Upper lobe of left lung (tissue), 6 donors: ENCODE data around the gene TMEM91. TPM values are rescaled to one million over a fixed set of nuclear protein-coding genes. Genes with fewer than 3 reads are reported as not detected.

ENCODE experiments used
- ATAC-seq, 2 donors: fragments of 200-7000 bp; cut with Tn5 transposase; one replicate each; pipeline ENCODE4 v1.9.1; 2022; ENCODE audit warnings: mild to moderate bottlenecking in 2 of 2, moderate library complexity in 2 of 2; ENCODE audit not compliant: low FRiP score in 2 of 2
- DNase-seq, 2 donors: peaks; one replicate each; pipeline ENCODE4 v3.0.0-alpha.2; 2019 to 2020
- H3K27ac ChIP-seq, 4 donors: fragments of 200-600 bp; sonication (generic); one replicate each; pipeline ENCODE4 v1.5.1; 2016 to 2019
- H3K27me3 ChIP-seq, 4 donors: fragments of 200-600 bp; sonication (generic); one replicate each; pipeline ENCODE4 v1.5.1; 2017 to 2019
- H3K36me3 ChIP-seq, 4 donors: fragments of 200-600 bp; sonication (generic); one replicate each; pipeline ENCODE4 v1.5.1; 2016 to 2019
- H3K4me1 ChIP-seq, 4 donors: fragments of 200-600 bp; sonication (generic); one replicate each; pipeline ENCODE4 v1.5.1; 2018 to 2019
- H3K4me3 ChIP-seq, 4 donors: fragments of 200-600 bp; sonication (generic); one replicate each; pipeline ENCODE4 v1.5.1; 2017 to 2019; ENCODE audit warnings: mild to moderate bottlenecking in 2 of 4, moderate library complexity in 1 of 4
- H3K9me3 ChIP-seq, 4 donors: fragments of 200-600 bp; sonication (generic); one replicate each; pipeline ENCODE4 v1.5.1; 2018 to 2019
- EP300 ChIP-seq, 4 donors: sonication (generic); formaldehyde crosslinking; IDR thresholded peaks; one replicate each; pipeline ENCODE4 v1.5.1; 2017; ENCODE audit warnings: antibody characterized with exemption in 4 of 4, control low read depth in 2 of 4
- POLR2A ChIP-seq, 4 donors: fragments of 450-650 bp; IDR thresholded peaks; one replicate each; pipeline ENCODE4 v1.5.1; 2016 to 2017; ENCODE audit warnings: antibody characterized with exemption in 4 of 4, mild to moderate bottlenecking in 2 of 4
- POLR2AphosphoS5 ChIP-seq, 2 donors: sonication (generic); formaldehyde crosslinking; IDR thresholded peaks; one replicate each; pipeline ENCODE4 v1.5.1; 2017; ENCODE audit warnings: antibody characterized with exemption in 2 of 2
- WGBS, 2 donors: methylation state at CpG; one replicate each; pipeline ENCODE4 v1.1.5; 2017 to 2018; 5-methylcytosine and 5-hydroxymethylcytosine counted together
- total RNA-seq, 6 donors: library from RNA; depleted of rRNA in 4 of 6; stranded (reverse); fragments of >200 nt in 4 of 6; gene quantifications; one replicate each; pipeline versions ENCODE4 v1.1.0 to v1.2.1, GENCODE V29; 2016 to 2021
- TF ChIP-seq, protein P1 (sequence below), 6 experiments: fragments of 450-650 bp in 4 of 6; fragments of 200-600 bp in 2 of 6; sonication (generic) in 2 of 6; IDR thresholded peaks; one replicate each; pipeline ENCODE4 v1.5.1; 2016 to 2019; ENCODE audit warnings: antibody characterized with exemption in 6 of 6
- donor health status: DM: no; HTN: no; CAD: no; lungs with moderate emphysema.
- donor health status: DM: no; HTN: yes; CAD: no; lungs with severe emphysema.

TMEM91 gene
- total RNA-seq, 6 donors from 2014 or later: 18.7 to 65.0 (median 29.3) TPM

DNA sequence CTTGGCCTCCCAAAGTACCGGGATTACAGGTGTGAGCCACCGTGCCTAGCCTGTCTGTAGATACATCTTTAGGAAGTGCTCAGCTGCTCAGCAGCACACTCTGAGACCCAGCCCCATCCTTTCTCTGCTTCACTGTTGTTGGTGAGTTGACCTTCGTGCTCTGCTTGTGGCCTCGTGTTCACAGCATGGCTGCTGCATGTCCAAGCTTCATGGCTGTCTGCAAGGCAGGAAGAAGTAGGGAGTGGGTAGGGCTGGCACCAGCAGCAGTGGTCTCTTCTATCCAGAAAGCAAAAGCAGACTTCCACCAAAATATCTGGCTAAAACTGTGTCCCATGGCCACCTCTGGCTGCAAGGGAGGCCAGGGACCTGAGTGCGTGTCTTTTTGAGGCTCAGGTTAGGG, 36.6 kb downstream of the TMEM91 start:
- H3K9me3 ChIP-seq: no peaks in the 10 kb centered on the region
- H3K4me1 ChIP-seq: peaks cover 45 to 70% (median 56%) of the 10 kb centered on the region in 4 donors
- DNase-seq (no peak), ATAC-seq (no peak)
- H3K27me3 ChIP-seq: no peaks in the 10 kb centered on the region
- TF ChIP-seq POLR2AphosphoS5 (IDR thresholded peaks at IDR 0.05) (no peak), POLR2A (IDR thresholded peaks at IDR 0.05) (no peak), EP300 (IDR thresholded peaks at IDR 0.05) (no peak)
- TF ChIP-seq, protein P1, sequence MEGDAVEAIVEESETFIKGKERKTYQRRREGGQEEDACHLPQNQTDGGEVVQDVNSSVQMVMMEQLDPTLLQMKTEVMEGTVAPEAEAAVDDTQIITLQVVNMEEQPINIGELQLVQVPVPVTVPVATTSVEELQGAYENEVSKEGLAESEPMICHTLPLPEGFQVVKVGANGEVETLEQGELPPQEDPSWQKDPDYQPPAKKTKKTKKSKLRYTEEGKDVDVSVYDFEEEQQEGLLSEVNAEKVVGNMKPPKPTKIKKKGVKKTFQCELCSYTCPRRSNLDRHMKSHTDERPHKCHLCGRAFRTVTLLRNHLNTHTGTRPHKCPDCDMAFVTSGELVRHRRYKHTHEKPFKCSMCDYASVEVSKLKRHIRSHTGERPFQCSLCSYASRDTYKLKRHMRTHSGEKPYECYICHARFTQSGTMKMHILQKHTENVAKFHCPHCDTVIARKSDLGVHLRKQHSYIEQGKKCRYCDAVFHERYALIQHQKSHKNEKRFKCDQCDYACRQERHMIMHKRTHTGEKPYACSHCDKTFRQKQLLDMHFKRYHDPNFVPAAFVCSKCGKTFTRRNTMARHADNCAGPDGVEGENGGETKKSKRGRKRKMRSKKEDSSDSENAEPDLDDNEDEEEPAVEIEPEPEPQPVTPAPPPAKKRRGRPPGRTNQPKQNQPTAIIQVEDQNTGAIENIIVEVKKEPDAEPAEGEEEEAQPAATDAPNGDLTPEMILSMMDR (IDR thresholded peaks at IDR 0.05): no peak
- peak overlapping the region in 3 of 4 donors; percentile 12 to 81 (median 60) for H3K27ac ChIP-seq
- 94 to 100% methylated on average over 3 to 5 of the region's 5 CpGs for WGBS, 2 donors
- no peak overlapping the region for H3K4me3 ChIP-seq
- peaks cover 3 to 52% (median 28%) of the 10 kb centered on the region in 4 donors for H3K36me3 ChIP-seq

- DNase-seq: peak in 1 of 2 donors; percentile 74
- Histone ChIP-seq H3K4me3 (no peak overlapping the region), H3K4me1 (peaks cover 36 to 60% (median 47%) of the 10 kb centered on the region in 4 donors), H3K36me3 (peaks cover 7 to 62% (median 33%) of the 10 kb centered on the region in 4 donors), H3K27ac (peak overlapping the region; percentile 9 to 81 (median 54)), H3K9me3 (no peaks in the 10 kb centered on the region), H3K27me3 (no peaks in the 10 kb centered on the region)
- no peak for ATAC-seq
- WGBS, 2 donors: 66 to 82% methylated on average over 10 of the region's 10 CpGs
- peak in 2 of 4 donors; percentile 74 to 85 for TF ChIP-seq EP300 (IDR thresholded peaks at IDR 0.05)
- TF ChIP-seq, protein P1 (IDR thresholded peaks at IDR 0.05): no peak
- TF ChIP-seq POLR2AphosphoS5 (IDR thresholded peaks at IDR 0.05): peak in 1 of 2 donors; percentile 43
These were observed 37.6 kb downstream of the TMEM91 start for GRCh38 chr19:41413947-41414346.

DNA sequence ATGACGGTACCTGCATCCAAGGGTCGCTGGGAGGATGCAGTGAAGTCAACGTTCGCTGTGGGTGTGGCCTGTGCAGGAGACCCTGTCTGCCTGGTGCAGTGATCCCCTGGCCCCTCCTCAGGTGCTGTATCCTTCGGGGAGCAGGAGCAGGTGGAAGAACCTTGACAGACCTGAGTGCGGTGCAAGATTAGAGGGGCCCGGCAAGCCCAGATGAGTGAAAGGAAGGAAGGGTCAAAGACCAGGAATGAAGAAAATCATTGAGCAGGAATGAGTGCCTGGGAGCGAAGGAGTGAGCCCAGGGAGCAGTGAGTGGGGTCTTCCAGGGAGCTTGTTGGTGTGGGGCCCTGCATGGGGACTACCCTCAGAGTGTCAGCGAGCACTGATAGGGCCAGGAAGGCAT, 38.1 kb downstream of the TMEM91 start:
- no peak for ATAC-seq
- peak overlapping the region; percentile 9 to 81 (median 54) for H3K27ac ChIP-seq

DNA sequence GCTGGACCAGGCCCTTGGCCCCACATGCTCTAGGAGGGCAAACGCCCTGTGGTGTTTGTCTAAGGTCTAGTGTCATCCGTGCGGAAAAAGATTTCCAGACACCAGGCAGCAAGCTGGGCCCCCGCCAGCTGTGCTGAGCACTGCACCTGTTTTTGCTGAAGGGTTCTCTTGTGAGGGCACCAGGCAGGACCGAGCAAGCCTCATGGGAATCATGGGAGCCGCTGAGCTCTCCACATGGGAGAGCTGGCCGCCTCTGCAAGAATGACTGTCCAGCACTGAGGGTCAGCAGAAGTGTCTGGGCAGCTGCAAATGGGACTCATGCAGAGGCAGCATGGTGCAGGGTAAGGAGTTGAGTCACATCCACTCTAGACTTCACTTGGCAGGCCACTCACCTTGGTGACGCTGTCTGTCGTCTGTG, 38.8 kb downstream of the TMEM91 start:
- Histone ChIP-seq H3K27me3 (no peaks in the 10 kb centered on the region), H3K4me1 (peaks cover 24 to 53% (median 42%) of the 10 kb centered on the region in 4 donors), H3K4me3 (no peak overlapping the region), H3K9me3 (no peaks in the 10 kb centered on the region), H3K36me3 (peaks cover 17 to 74% (median 44%) of the 10 kb centered on the region in 4 donors), H3K27ac (peak overlapping the region in 3 of 4 donors; percentile 48 to 81 (median 60))
- 68 to 85% methylated on average over 2 to 9 of the region's 9 CpGs for WGBS, 2 donors
- peak in 1 of 2 donors; percentile 47 for ATAC-seq
- peak in 1 of 2 donors; percentile 68 for DNase-seq
- no peak for TF ChIP-seq EP300 (IDR thresholded peaks at IDR 0.05)
- TF ChIP-seq, protein P1 (IDR thresholded peaks at IDR 0.05): no peak
- TF ChIP-seq POLR2AphosphoS5 (IDR thresholded peaks at IDR 0.05): peak; percentile 22 to 36

More for the DNA sequence above, 38.1 kb downstream of the TMEM91 start:
- Histone ChIP-seq H3K4me1 (peaks cover 31 to 55% (median 43%) of the 10 kb centered on the region in 4 donors), H3K4me3 (no peak overlapping the region), H3K36me3 (peaks cover 12 to 67% (median 38%) of the 10 kb centered on the region in 4 donors), H3K9me3 (no peaks in the 10 kb centered on the region), H3K27me3 (no peaks in the 10 kb centered on the region)
- TF ChIP-seq, protein P1 (IDR thresholded peaks at IDR 0.05): no peak
- TF ChIP-seq EP300 (IDR thresholded peaks at IDR 0.05) (no peak), POLR2AphosphoS5 (IDR thresholded peaks at IDR 0.05) (no peak), POLR2A (IDR thresholded peaks at IDR 0.05) (no peak)
- no peak for DNase-seq
- WGBS, 2 donors: 92% methylated on average over 9 of the region's 9 CpGs

DNA sequence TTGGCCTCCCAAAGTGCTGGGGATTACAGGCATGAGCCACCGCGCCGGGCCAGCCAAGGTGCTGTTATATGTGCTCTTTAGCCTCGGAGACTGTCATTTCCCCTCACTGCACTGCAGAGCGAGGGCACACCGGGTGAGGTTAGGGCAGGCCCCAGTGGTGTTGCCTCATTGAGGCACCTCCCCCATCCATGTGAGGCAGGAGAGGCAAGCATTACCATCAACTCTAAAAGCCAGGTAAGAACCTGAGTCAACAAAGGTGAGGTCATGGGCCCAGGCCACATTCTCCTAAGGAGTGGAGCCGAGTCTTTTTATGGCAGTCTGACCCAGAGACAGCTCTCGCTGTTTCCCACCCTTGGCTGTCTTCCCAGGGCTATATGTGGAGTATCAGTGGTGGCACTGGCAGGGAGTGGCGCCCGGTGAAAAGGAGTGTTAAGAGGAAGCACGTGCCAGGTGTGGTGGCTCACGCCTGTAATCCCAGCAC, 39.9 kb downstream of the TMEM91 start:
- H3K27ac ChIP-seq: peak overlapping the region in 3 of 4 donors; percentile 60 to 81 (median 63)
- H3K4me3 ChIP-seq: no peak overlapping the region
- 61 to 75% methylated on average over 12 of the region's 12 CpGs for WGBS, 2 donors
- peaks cover 22 to 81% (median 51%) of the 10 kb centered on the region in 4 donors for H3K36me3 ChIP-seq
- TF ChIP-seq POLR2AphosphoS5 (IDR thresholded peaks at IDR 0.05) (peak; percentile 81 to 83), POLR2A (IDR thresholded peaks at IDR 0.05) (peak in 1 of 4 donors; percentile 53), EP300 (IDR thresholded peaks at IDR 0.05) (peak in 3 of 4 donors; percentile 34 to 97 (median 79))
- TF ChIP-seq, protein P1 (IDR thresholded peaks at IDR 0.05): no peak
- H3K4me1 ChIP-seq: peaks cover 20 to 53% (median 36%) of the 10 kb centered on the region in 4 donors
- no peaks in the 10 kb centered on the region for H3K9me3 ChIP-seq
- H3K27me3 ChIP-seq: no peaks in the 10 kb centered on the region
- DNase-seq: peak; percentile 72 to 94
- ATAC-seq: peak; percentile 58 to 89
